Endothelial cell of umbilical vein (primary cell): ENCODE data around the gene ARL6IP6. TPM values are rescaled to one million over a fixed set of nuclear protein-coding genes. Genes with fewer than 3 reads are reported as not detected.

Experiments used
- BruUV-seq: library from RNA; stranded (reverse); fragments of 400-500 nt; replicated peaks from 2 replicates; lab custom pipeline; 2021; lab: Mats Ljungman, UMichigan
- CTCF ChIA-PET: fragments of 300-600, 350-600 bp; sonication (Branson Sonifier 250); formaldehyde crosslinking; loops from one replicate; lab custom pipeline; 2021; ENCODE audit warnings: antibody characterized with exemption, inconsistent platforms; lab: Charles Lee
- POLR2A ChIA-PET: fragments of 300-600, 350-600 bp; sonication (Branson Sonifier 250); formaldehyde crosslinking; loops from one replicate; lab custom pipeline; 2021; ENCODE audit warnings: antibody characterized with exemption, inconsistent platforms; lab: Charles Lee
- DNase-seq: peaks from one replicate; pipeline ENCODE4 v3.0.0-alpha.2; 2011; ENCODE audit warnings: low read depth, low spot score
- FAIRE-seq: peaks from 2 replicates; lab custom pipeline; 2011; peaks lifted over from hg19 to GRCh38; lab: Jason Lieb, UNC
- H2AFZ ChIP-seq: 2 replicates; pipeline ENCODE4 v1.6.0; 2012; ENCODE audit warnings: low read depth, low read length, control low read depth, inconsistent platforms
- H3K27ac ChIP-seq: 2 replicates; pipeline ENCODE4 v1.5.1; 2011; ENCODE audit warnings: low read depth, mild to moderate bottlenecking, control low read depth, low read length, moderate library complexity; ENCODE audit not compliant: insufficient read depth
- H3K27me3 ChIP-seq, 2 experiments: 2 replicates each; pipeline versions ENCODE4 v1.6.0 to v1.6.1; 2011; ENCODE audit warnings: low read length in 2 of 2, mixed read lengths in 1 of 2; ENCODE audit not compliant: control insufficient read depth in 2 of 2, insufficient read depth in 2 of 2
- H3K36me3 ChIP-seq, 2 experiments: 2 replicates in 1 of 2; 3 replicates in 1 of 2; pipeline ENCODE4 v1.5.1; 2011; ENCODE audit warnings: low read length in 2 of 2, mild to moderate bottlenecking in 1 of 2, moderate library complexity in 1 of 2; ENCODE audit not compliant: control insufficient read depth in 2 of 2, insufficient read depth in 2 of 2; ENCODE audit errors: extremely low read depth in 1 of 2
- H3K4me1 ChIP-seq: 3 replicates; pipeline ENCODE4 v1.5.1; 2011; ENCODE audit warnings: mild to moderate bottlenecking, low read length; ENCODE audit not compliant: control insufficient read depth, insufficient read depth; ENCODE audit errors: extremely low read depth
- H3K4me2 ChIP-seq: 2 replicates; pipeline ENCODE4 v1.6.1; 2011; ENCODE audit warnings: low read length, control low read depth, mixed read lengths; ENCODE audit not compliant: insufficient read depth
- H3K4me3 ChIP-seq, 3 experiments: fragments of 200-600 bp in 1 of 3; sonication (generic), shearing (Covaris generic) in 1 of 3; replicated peaks in 1 of 3; 2 replicates each; pipeline ENCODE4 v1.5.1; 2011 to 2016; ENCODE audit warnings: control low read depth in 3 of 3, low read length in 3 of 3, mild to moderate bottlenecking in 2 of 3, inconsistent platforms in 1 of 3, low read depth in 1 of 3, moderate library complexity in 1 of 3; ENCODE audit not compliant: insufficient read depth in 1 of 3
- H3K79me2 ChIP-seq: 2 replicates; pipeline ENCODE4 v1.6.0; 2012; ENCODE audit warnings: low read length, inconsistent platforms; ENCODE audit not compliant: control insufficient read depth, insufficient read depth
- H3K9ac ChIP-seq: replicated peaks from 2 replicates; pipeline ENCODE3; 2011; ENCODE audit warnings: low read length, control low read depth; ENCODE audit not compliant: insufficient read depth; ENCODE audit errors: extremely low read depth
- H3K9me1 ChIP-seq: replicated peaks from 3 replicates; pipeline ENCODE4 v1.6.0; 2011; ENCODE audit warnings: mild to moderate bottlenecking, low read length; ENCODE audit not compliant: control insufficient read depth, insufficient read depth; ENCODE audit errors: extremely low read depth
- H3K9me3 ChIP-seq: replicated peaks from 2 replicates; pipeline ENCODE4 v1.5.1; 2012; ENCODE audit warnings: low read length, inconsistent platforms; ENCODE audit not compliant: control insufficient read depth, insufficient read depth
- H4K20me1 ChIP-seq: replicated peaks from 2 replicates; pipeline ENCODE3; 2011; ENCODE audit warnings: mild to moderate bottlenecking, low read length; ENCODE audit not compliant: control insufficient read depth, insufficient read depth; ENCODE audit errors: extremely low read depth
- EZH2 ChIP-seq: IDR thresholded peaks from 2 replicates; pipeline ENCODE4 v1.6.1; 2012; ENCODE audit warnings: borderline replicate concordance, low read depth, mild to moderate bottlenecking, moderate library complexity, low read length, inconsistent platforms; ENCODE audit not compliant: severe bottlenecking
- POLR2A ChIP-seq: IDR thresholded peaks from 2 replicates; pipeline ENCODE4 v1.6.1; 2012; ENCODE audit warnings: low read depth, mild to moderate bottlenecking, control low read depth, low read length
- POLR2AphosphoS5 ChIP-seq: IDR thresholded peaks from 2 replicates; pipeline ENCODE4 v1.6.1; 2012; ENCODE audit warnings: low read depth, mild to moderate bottlenecking, control low read depth, low read length, moderate library complexity; ENCODE audit not compliant: insufficient read depth
- dilution Hi-C: fragments of 300-500 bp; cut with MboI; formaldehyde crosslinking; loops from one replicate; pipeline ENCODE4 v1.15.0; 2019; ENCODE audit warnings: low sequenced_read_pairs; ENCODE audit not compliant: extremely low pct_ligation_motif_present
- intact Hi-C: fragments of 100-400 bp; cut with micrococcal nuclease; formaldehyde crosslinking; loops from one replicate; pipeline ENCODE4 v1.10.0; 2022
- polyA plus RNA-seq, 4 experiments: library from polyadenylated mRNA; depleted of rRNA in 3 of 4; stranded (reverse) in 3 of 4; unstranded in 1 of 4; fragments of >200 nt; gene quantifications; 2 replicates each; pipeline versions ENCODE4 v1.2.1 to v1.2.3, GENCODE V29; 2011 to 2012; ENCODE audit warnings: missing spikeins in 1 of 4
- total RNA-seq: library from RNA; stranded (reverse); gene quantifications from 2 replicates; pipeline ENCODE4 v1.2.3, GENCODE V29; 2021
- TF ChIP-seq, protein P1 (sequence below): IDR thresholded peaks from 2 replicates; pipeline ENCODE4 v1.6.1; 2011; ENCODE audit not compliant: insufficient read depth, insufficient read length

Gene ARL6IP6
- total and polyA plus RNA-seq, 2 donors (not counting 3 experiments of a cell fraction or from before 2014, with no cell fraction given) = 36.5 to 57.8 TPM

DNA sequence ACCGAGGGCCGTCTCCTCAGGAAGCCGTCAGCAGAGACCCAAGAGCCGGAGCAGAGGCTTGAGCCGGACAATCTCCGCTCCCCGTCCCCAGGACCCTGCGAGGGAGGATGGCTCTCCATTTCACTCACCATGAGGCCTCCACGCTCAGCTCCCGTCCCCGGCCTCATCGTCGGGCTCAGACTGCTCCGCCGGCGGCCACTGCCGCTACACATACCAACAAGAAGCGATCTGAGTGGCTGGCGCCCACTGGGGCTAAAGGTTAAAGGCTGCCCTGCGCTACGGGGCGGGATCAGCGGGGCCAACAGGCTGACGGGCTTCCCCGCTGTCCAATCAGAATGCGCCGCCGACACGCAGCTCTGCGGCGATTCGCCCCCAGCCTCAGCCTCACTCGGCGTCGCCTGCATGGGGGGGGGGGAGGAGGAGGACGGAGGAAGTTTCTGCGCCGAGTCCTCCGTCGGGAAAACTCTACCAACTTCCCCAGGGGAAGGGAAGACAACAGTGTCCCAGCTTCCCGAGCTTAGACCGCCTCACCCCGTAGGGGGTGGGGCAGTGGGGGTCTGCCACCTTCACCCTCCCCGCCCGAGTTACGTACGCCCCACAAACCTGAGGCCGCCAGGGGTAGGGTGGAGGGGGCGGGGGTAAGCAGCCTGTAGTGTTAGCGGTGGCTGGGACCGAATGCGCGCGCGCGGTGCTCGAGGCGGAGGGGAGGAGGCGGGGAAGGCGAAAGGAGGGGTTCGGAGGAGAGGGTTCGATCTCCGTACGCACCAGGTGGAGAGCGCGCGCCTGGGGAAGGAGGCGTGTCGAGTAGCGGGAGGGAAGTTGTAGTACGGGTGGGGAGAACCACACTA lies 968 bp upstream of the ARL6IP6 start, which contains the start of gene PRPF40A:
PRPF40A (minus strand) TSS at position 234 of the 848 bp plus-strand sequence; CDS start at position 212, 22 bp downstream.
- H3K27me3 ChIP-seq = no peaks in the 10 kb centered on the region
- peak within 1 kb of the TSS; percentile 96 for H3K4me2 ChIP-seq
- BruUV-seq = no TSS peak
- H2AFZ ChIP-seq = peak within 1 kb of the TSS; percentile 84
- H3K27ac ChIP-seq = peak within 1 kb of the TSS; percentile 85
- H3K9me3 ChIP-seq = no peaks in the 10 kb centered on the region
- peaks cover 17% of the 10 kb centered on the region for H3K4me1 ChIP-seq
- peak within 1 kb of the TSS; percentile 93 for H3K9ac ChIP-seq
- peaks cover 0 to 8% of the 10 kb centered on the region in 2 experiments for H3K36me3 ChIP-seq
- H4K20me1 ChIP-seq = no peaks in the 10 kb centered on the region
- peak within 1 kb of the TSS; percentile 72 to 99 (median 87) for H3K4me3 ChIP-seq
- DNase-seq (peak; percentile 99), FAIRE-seq (peak; percentile 94)
- dilution Hi-C loops = no loop called here
- no peaks in the 10 kb centered on the region for H3K9me1 ChIP-seq
- peaks cover 71% of the 10 kb centered on the region for H3K79me2 ChIP-seq
- CTCF ChIA-PET = interaction anchor here (0.7 to 1.6 kb wide), 6 partner anchors 10 to 54 kb away, joined by 3 to 5 read pairs (median 3); no protein-coding TSS in a partner anchor
- no peak for TF ChIP-seq EZH2
- TF ChIP-seq, protein P1, sequence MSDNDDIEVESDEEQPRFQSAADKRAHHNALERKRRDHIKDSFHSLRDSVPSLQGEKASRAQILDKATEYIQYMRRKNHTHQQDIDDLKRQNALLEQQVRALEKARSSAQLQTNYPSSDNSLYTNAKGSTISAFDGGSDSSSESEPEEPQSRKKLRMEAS = peak; percentile 16
- TF ChIP-seq POLR2A = peak; percentile 45
- TF ChIP-seq POLR2AphosphoS5 = peak; percentile 45
- intact Hi-C loops = loop anchor here (1.0 to 5.0 kb wide), 3 partner anchors 542 to 1455 kb away; partner anchors contain the start of genes ARL5A, RBM43 and STAM2
- POLR2A ChIA-PET = interaction anchor here (0.7 to 0.8 kb wide), 2 partner anchors 69 to 185 kb away, joined by 3 to 4 read pairs; no protein-coding TSS in a partner anchor
